Measurements from ENCODE around the gene ZNF560.
"Not testable (repeated sequence)": the region's sequence is repeated elsewhere in the genome, so short reads cannot be mapped to it uniquely, and the experiment has no call there.

Gene ZNF560

GRCh38 chr19:9498183-9498902, at the start of gene ZNF560:
ZNF560 (minus strand) TSS chr19:9498616; CDS start chr19:9475313, 23,303 bp downstream.
- DNase-seq (ENCODE audit: low read depth in 2 of 2), result no peak

- no peak for DNase-seq (ENCODE audit: low read depth in 2 of 2)
Measured at GRCh38 chr19:9547870-9548269, 49.5 kb upstream of the ZNF560 start.

GRCh38 chr19:9541281-9541680, 42.9 kb upstream of the ZNF560 start:
- DNase-seq (ENCODE audit: low read depth in 2 of 2), result not testable (repeated sequence)

- not testable (repeated sequence) for DNase-seq (ENCODE audit: low read depth in 2 of 2)
Measured at GRCh38 chr19:9539921-9540320, 41.5 kb upstream of the ZNF560 start.

GRCh38 chr19:9539201-9539600, 40.8 kb upstream of the ZNF560 start:
- not testable (repeated sequence) for DNase-seq (ENCODE audit: low read depth in 2 of 2)

- peak; percentile 62 to 72 for DNase-seq (ENCODE audit: low read depth in 2 of 2)
Measured at GRCh38 chr19:9538183-9539058, 40.0 kb upstream of the ZNF560 start, which contains the start of gene ZNF426. ZNF426 (minus strand) TSS chr19:9538645; CDS start chr19:9536232, 2,413 bp downstream.

- DNase-seq (ENCODE audit: low read depth in 2 of 2), result no peak
Measured at GRCh38 chr19:9535934-9536333, 37.5 kb upstream of the ZNF560 start.

GRCh38 chr19:9531933-9532332, 33.5 kb upstream of the ZNF560 start:
- DNase-seq (ENCODE audit: low read depth in 2 of 2), result no peak

GRCh38 chr19:9528757-9529336, 30.4 kb upstream of the ZNF560 start:
- DNase-seq (ENCODE audit: low read depth in 2 of 2), result no peak

- DNase-seq (ENCODE audit: low read depth in 2 of 2), result no peak
Measured at GRCh38 chr19:9523885-9524474, 25.6 kb upstream of the ZNF560 start.

GRCh38 chr19:9507285-9507684, 8.9 kb upstream of the ZNF560 start:
- no peak for DNase-seq (ENCODE audit: low read depth in 2 of 2)

- no peak for DNase-seq (ENCODE audit: low read depth in 2 of 2)
Measured at GRCh38 chr19:9500796-9501195, 2.4 kb upstream of the ZNF560 start.

- no peak for DNase-seq (ENCODE audit: low read depth in 2 of 2)
Measured at GRCh38 chr19:9494096-9494495, 4.3 kb downstream of the ZNF560 start.

GRCh38 chr19:9487016-9487415, 11.4 kb downstream of the ZNF560 start:
- no peak for DNase-seq (ENCODE audit: low read depth in 2 of 2)

GRCh38 chr19:9485140-9485539, 13.3 kb downstream of the ZNF560 start:
- DNase-seq (ENCODE audit: low read depth in 2 of 2), result no peak

- no peak for DNase-seq (ENCODE audit: low read depth in 2 of 2)
Measured at GRCh38 chr19:9474975-9475374, 23.4 kb downstream of the ZNF560 start.

GRCh38 chr19:9467161-9467560, 31.3 kb downstream of the ZNF560 start:
- no peak for DNase-seq (ENCODE audit: low read depth in 2 of 2)

GRCh38 chr19:9461938-9462337, 36.5 kb downstream of the ZNF560 start:
- no peak for DNase-seq (ENCODE audit: low read depth in 2 of 2)

GRCh38 chr19:9456018-9456689, 42.3 kb downstream of the ZNF560 start:
- no peak for DNase-seq (ENCODE audit: low read depth in 2 of 2)

GRCh38 chr19:9453953-9454352, 44.5 kb downstream of the ZNF560 start:
- no peak for DNase-seq (ENCODE audit: low read depth in 2 of 2)

GRCh38 chr19:9445037-9445436, 53.4 kb downstream of the ZNF560 start:
- no peak for DNase-seq (ENCODE audit: low read depth in 2 of 2)

Measured in stimulated activated CD8-positive, alpha-beta memory T cell treated with anti-CD3 and anti-CD28 coated beads, Interleukin-2, amount 100 ng/mL, for 1 hour (primary cell).